Suprapubic skin (tissue), 4 donors: Measurements from ENCODE around the gene SSTR3.

Source experiments
- CTCF ChIP-seq, 2 donors: fragments of 200-600 bp in 1 of 2; fragments of 450-650 bp in 1 of 2; sonication (generic) in 1 of 2; IDR thresholded peaks; one replicate each; pipeline ENCODE4 v1.5.1; 2016 to 2019; ENCODE audit warnings: antibody characterized with exemption in 2 of 2, mild to moderate bottlenecking in 1 of 2, moderate library complexity in 1 of 2
- POLR2A ChIP-seq, 2 donors: fragments of 450-650 bp; IDR thresholded peaks; one replicate each; pipeline ENCODE4 v1.6.1; 2017; ENCODE audit warnings: antibody characterized with exemption in 2 of 2, mild to moderate bottlenecking in 2 of 2, moderate library complexity in 2 of 2
- POLR2AphosphoS5 ChIP-seq, 3 donors: sonication (generic); formaldehyde crosslinking; IDR thresholded peaks; one replicate each; pipeline ENCODE4 v1.6.1; 2017; ENCODE audit warnings: antibody characterized with exemption in 3 of 3

GRCh38 chr22:37166675-37167066 is 45.6 kb downstream of the SSTR3 start:
- TF ChIP-seq POLR2AphosphoS5 (IDR thresholded peaks at IDR 0.05), result no peak
- peak; percentile 89 for TF ChIP-seq CTCF (IDR thresholded peaks at IDR 0.05)
- no peak for TF ChIP-seq POLR2A (IDR thresholded peaks at IDR 0.05)
